ENCODE measurements around the gene KLHL20. TPM values are rescaled to one million over a fixed set of nuclear protein-coding genes. Genes with fewer than 3 reads are reported as not detected.
"Not testable (repeated sequence)": the region's sequence is repeated elsewhere in the genome, so short reads cannot be mapped to it uniquely, and the experiment has no call there.

The KLHL20 gene
- total RNA-seq, 5 donors from 2014 or later (not counting 1 experiment from before 2014, with no cell fraction given): 28.7 to 34.5 (median 31.2) TPM

- no peaks in the 10 kb centered on the region for H3K4me1 Mint-ChIP-seq
- ChIA-PET POLR2A (no interaction called here), CTCF (no interaction called here)
- no peaks in the 10 kb centered on the region for H3K9me3 Mint-ChIP-seq
- H3K4me1 ChIP-seq (ENCODE audit: control insufficient read depth in 1 of 2, extremely low read depth in 1 of 2, insufficient read depth in 2 of 2, low read length in 2 of 2): no peaks in the 10 kb centered on the region
- no CpG with 5 or more reads among the region's 2 CpGs for WGBS (ENCODE audit: insufficient coverage)
- no peak overlapping the region for H3K27ac ChIP-seq (ENCODE audit: low read length)
- peaks cover 16 to 21% of the 10 kb centered on the region in 2 experiments for H3K27me3 ChIP-seq (replicated peaks in 1 of 2; ENCODE audit: control insufficient read depth in 2 of 2, extremely low read depth in 1 of 2, insufficient read depth in 2 of 2, low read length in 1 of 2)
- H3K36me3 Mint-ChIP-seq: no peaks in the 10 kb centered on the region
- ATAC-seq (replicated peaks in 1 of 4) (no peak), DNase-seq (no peak)
- no peak overlapping the region for H3K4me3 ChIP-seq (ENCODE audit: control insufficient read depth in 1 of 2, extremely low read depth in 1 of 2, low read length in 1 of 2)
- peaks cover 36 to 38% of the 10 kb centered on the region in 2 donors for H3K27me3 Mint-ChIP-seq
- H3K4me3 Mint-ChIP-seq: no peak overlapping the region
- no peaks in the 10 kb centered on the region for H3K9me3 ChIP-seq
- H3K36me3 ChIP-seq (ENCODE audit: control insufficient read depth in 2 of 2, extremely low read depth in 1 of 2, insufficient read depth in 1 of 2, low read length in 1 of 2): no peaks in the 10 kb centered on the region
- no peak overlapping the region for H3K27ac Mint-ChIP-seq
These were observed 6.0 kb upstream of the KLHL20 start for GRCh38 chr1:173708787-173709186.

- Histone ChIP-seq H3K4me1 (ENCODE audit: control insufficient read depth in 1 of 2, extremely low read depth in 1 of 2, insufficient read depth in 2 of 2, low read length in 2 of 2) (peaks cover 9 to 14% of the 10 kb centered on the region in 2 experiments), H3K9me3 (no peaks in the 10 kb centered on the region), H3K27ac (ENCODE audit: low read length) (peak overlapping the region; percentile 87), H3K27me3 (replicated peaks in 1 of 2; ENCODE audit: control insufficient read depth in 2 of 2, extremely low read depth in 1 of 2, insufficient read depth in 2 of 2, low read length in 1 of 2) (peaks cover 14 to 15% of the 10 kb centered on the region in 2 experiments), H3K36me3 (ENCODE audit: control insufficient read depth in 2 of 2, extremely low read depth in 1 of 2, insufficient read depth in 1 of 2, low read length in 1 of 2) (peaks cover 2 to 3% of the 10 kb centered on the region in 2 donors), H3K4me3 (ENCODE audit: control insufficient read depth in 1 of 2, extremely low read depth in 1 of 2, low read length in 1 of 2) (peak overlapping the region; percentile 51 to 89)
- Mint-ChIP-seq H3K4me3 (peak overlapping the region; percentile 91 to 97 (median 96)), H3K4me1 (peaks cover 22 to 34% (median 33%) of the 10 kb centered on the region in 3 donors), H3K27me3 (peaks cover 23 to 24% of the 10 kb centered on the region in 2 donors), H3K36me3 (peaks cover 5% of the 10 kb centered on the region), H3K9me3 (no peaks in the 10 kb centered on the region), H3K27ac (peak overlapping the region; percentile 96 to 98)
- POLR2A ChIA-PET: interaction anchor here (0.5 to 1.5 kb wide), 5 partner anchors 11 to 1210 kb away, joined by 3 to 10 read pairs (median 5); partner anchors contain the start of genes GAS5 (in 1 of the 2), PRDX6 (in 1 of the 2) and ZBTB37 (in 1 of the 2)
- ATAC-seq (replicated peaks in 1 of 4) (no peak), DNase-seq (no peak)
- CTCF ChIA-PET: interaction anchor here in 1 of 2 donors (1.0 to 1.9 kb wide), 3 partner anchors 8 to 284 kb away, joined by 3 to 10 read pairs (median 7); partner anchors contain the start of genes CENPL and DARS2
- 42% methylated on average over 2 of the region's 3 CpGs for WGBS (ENCODE audit: insufficient coverage)
These were observed 381 bp upstream of the KLHL20 start for GRCh38 chr1:173714441-173714758.

- ChIA-PET POLR2A (interaction anchor here in 1 of 2 donors (0.6 to 1.5 kb wide), 3 partner anchors 237 to 1284 kb away, joined by 3 to 5 read pairs (median 4); partner anchors contain the start of gene PRDX6), CTCF (interaction anchor here (0.6 to 1.9 kb wide), 3 partner anchors 40 to 285 kb away, joined by 7 to 10 read pairs (median 7); partner anchors contain the start of genes CENPL (in 1 of the 2) and DARS2 (in 1 of the 2))
- Mint-ChIP-seq H3K9me3 (no peaks in the 10 kb centered on the region), H3K4me3 (peak overlapping the region; percentile 91 to 97 (median 96)), H3K27me3 (peaks cover 15 to 17% of the 10 kb centered on the region in 2 donors), H3K36me3 (peaks cover 10% of the 10 kb centered on the region), H3K4me1 (peaks cover 31 to 41% (median 38%) of the 10 kb centered on the region in 3 donors), H3K27ac (peak overlapping the region; percentile 96 to 98)
- Histone ChIP-seq H3K27me3 (replicated peaks in 1 of 2; ENCODE audit: control insufficient read depth in 2 of 2, extremely low read depth in 1 of 2, insufficient read depth in 2 of 2, low read length in 1 of 2) (peaks cover 5 to 7% of the 10 kb centered on the region in 2 experiments), H3K4me3 (ENCODE audit: control insufficient read depth in 1 of 2, extremely low read depth in 1 of 2, low read length in 1 of 2) (peak overlapping the region; percentile 51 to 89), H3K27ac (ENCODE audit: low read length) (peak overlapping the region; percentile 87), H3K4me1 (ENCODE audit: control insufficient read depth in 1 of 2, extremely low read depth in 1 of 2, insufficient read depth in 2 of 2, low read length in 2 of 2) (peaks cover 9 to 14% of the 10 kb centered on the region in 2 experiments), H3K36me3 (ENCODE audit: control insufficient read depth in 2 of 2, extremely low read depth in 1 of 2, insufficient read depth in 1 of 2, low read length in 1 of 2) (peaks cover 2 to 3% of the 10 kb centered on the region in 2 donors), H3K9me3 (no peaks in the 10 kb centered on the region)
- ATAC-seq (replicated peaks in 1 of 4) (no peak), DNase-seq (no peak)
- WGBS (ENCODE audit: insufficient coverage): no CpG with 5 or more reads among the region's 8 CpGs
These were observed 710 bp downstream of the KLHL20 start for GRCh38 chr1:173715538-173715844.

GRCh38 chr1:173717238-173717637, 2.5 kb downstream of the KLHL20 start:
- Histone ChIP-seq H3K27me3 (replicated peaks in 1 of 2; ENCODE audit: control insufficient read depth in 2 of 2, extremely low read depth in 1 of 2, insufficient read depth in 2 of 2, low read length in 1 of 2) (peaks cover 2% of the 10 kb centered on the region in 2 experiments), H3K9me3 (no peaks in the 10 kb centered on the region), H3K36me3 (ENCODE audit: control insufficient read depth in 2 of 2, extremely low read depth in 1 of 2, insufficient read depth in 1 of 2, low read length in 1 of 2) (peaks cover 3% of the 10 kb centered on the region in 2 donors), H3K4me1 (ENCODE audit: control insufficient read depth in 1 of 2, extremely low read depth in 1 of 2, insufficient read depth in 2 of 2, low read length in 2 of 2) (peaks cover 9 to 14% of the 10 kb centered on the region in 2 experiments), H3K27ac (ENCODE audit: low read length) (no peak overlapping the region), H3K4me3 (ENCODE audit: control insufficient read depth in 1 of 2, extremely low read depth in 1 of 2, low read length in 1 of 2) (no peak overlapping the region)
- Mint-ChIP-seq H3K4me3 (peak overlapping the region in 2 of 3 donors; percentile 39 to 53), H3K27me3 (peaks cover under 1 to 6% of the 10 kb centered on the region in 2 donors), H3K36me3 (peaks cover 26% of the 10 kb centered on the region), H3K27ac (no peak overlapping the region), H3K9me3 (no peaks in the 10 kb centered on the region), H3K4me1 (peaks cover 44 to 54% (median 51%) of the 10 kb centered on the region in 3 donors)
- DNase-seq (no peak), ATAC-seq (replicated peaks in 1 of 4) (no peak)
- POLR2A ChIA-PET: interaction anchor here (0.5 to 0.6 kb wide), 4 partner anchors 245 to 1081 kb away, joined by 3 to 6 read pairs (median 4); no protein-coding TSS in a partner anchor
- CTCF ChIA-PET: interaction anchor here (0.5 to 0.9 kb wide), 2 partner anchors 15 to 107 kb away, joined by 3 to 5 read pairs; partner anchors contain the start of genes CENPL (in 1 of the 2) and DARS2 (in 1 of the 2)
- 100% methylated on average over 2 of the region's 2 CpGs for WGBS (ENCODE audit: insufficient coverage)

- H3K4me1 ChIP-seq (ENCODE audit: control insufficient read depth in 1 of 2, extremely low read depth in 1 of 2, insufficient read depth in 2 of 2, low read length in 2 of 2); DNase-seq; ATAC-seq (replicated peaks in 1 of 4); H3K27ac ChIP-seq (ENCODE audit: low read length); H3K27me3 Mint-ChIP-seq; H3K4me3 ChIP-seq (ENCODE audit: control insufficient read depth in 1 of 2, extremely low read depth in 1 of 2, low read length in 1 of 2); POLR2A ChIA-PET; H3K9me3 Mint-ChIP-seq; H3K4me3 Mint-ChIP-seq; H3K27me3 ChIP-seq (replicated peaks in 1 of 2; ENCODE audit: control insufficient read depth in 2 of 2, extremely low read depth in 1 of 2, insufficient read depth in 2 of 2, low read length in 1 of 2); H3K9me3 ChIP-seq; H3K27ac Mint-ChIP-seq: not testable (repeated sequence)
- WGBS (ENCODE audit: insufficient coverage): no CpG with 5 or more reads among the region's 1 CpG
- peaks cover 3 to 21% of the 10 kb centered on the region in 2 donors for H3K36me3 ChIP-seq (ENCODE audit: control insufficient read depth in 2 of 2, extremely low read depth in 1 of 2, insufficient read depth in 1 of 2, low read length in 1 of 2)
- CTCF ChIA-PET: interaction anchor here in 1 of 2 donors (0.6 kb wide), 1 partner anchor 10 kb away, joined by 7 read pairs; no protein-coding TSS in a partner anchor
- Mint-ChIP-seq H3K36me3 (peaks cover 36% of the 10 kb centered on the region), H3K4me1 (peaks cover 10 to 16% (median 13%) of the 10 kb centered on the region in 3 donors)
These were observed 16.6 kb downstream of the KLHL20 start for GRCh38 chr1:173731331-173731730.

GRCh38 chr1:173733912-173734311, 19.1 kb downstream of the KLHL20 start:
- Histone ChIP-seq H3K27me3 (replicated peaks in 1 of 2; ENCODE audit: control insufficient read depth in 2 of 2, extremely low read depth in 1 of 2, insufficient read depth in 2 of 2, low read length in 1 of 2) (no peaks in the 10 kb centered on the region), H3K27ac (ENCODE audit: low read length) (no peak overlapping the region), H3K9me3 (peaks cover 2% of the 10 kb centered on the region), H3K4me3 (ENCODE audit: control insufficient read depth in 1 of 2, extremely low read depth in 1 of 2, low read length in 1 of 2) (no peak overlapping the region), H3K4me1 (ENCODE audit: control insufficient read depth in 1 of 2, extremely low read depth in 1 of 2, insufficient read depth in 2 of 2, low read length in 2 of 2) (no peaks in the 10 kb centered on the region), H3K36me3 (ENCODE audit: control insufficient read depth in 2 of 2, extremely low read depth in 1 of 2, insufficient read depth in 1 of 2, low read length in 1 of 2) (peaks cover 3 to 20% of the 10 kb centered on the region in 2 donors)
- Mint-ChIP-seq H3K4me1 (peaks cover 29 to 35% (median 33%) of the 10 kb centered on the region in 3 donors), H3K4me3 (no peak overlapping the region), H3K9me3 (peaks cover 0 to 4% (median 0%) of the 10 kb centered on the region in 3 donors), H3K27me3 (no peaks in the 10 kb centered on the region), H3K27ac (peak overlapping the region in 1 of 2 donors; percentile 43), H3K36me3 (peaks cover 52% of the 10 kb centered on the region)
- CTCF ChIA-PET: no interaction called here
- POLR2A ChIA-PET: interaction anchor here in 1 of 2 donors (1.0 kb wide), 1 partner anchor 466 kb away, joined by 3 read pairs; no protein-coding TSS in a partner anchor
- no peak for ATAC-seq (replicated peaks in 1 of 4)
- WGBS (ENCODE audit: insufficient coverage): 100% methylated on average over 3 of the region's 9 CpGs
- DNase-seq: no peak

All from T-cell (primary cell).